HG03280 (cell line): ENCODE results near the gene SLC25A29.

ENCODE experiments used
- ATAC-seq: cut with Tn5 transposase; IDR thresholded peaks from one replicate; pipeline ENCODE4 v1.9.1; 2021; ENCODE audit warnings: mild to moderate bottlenecking, moderate library complexity; ENCODE audit not compliant: unreplicated experiment

Gene SLC25A29

GRCh38 chr14:100282766-100283419 is 23.4 kb downstream of the SLC25A29 start:
- no peak for ATAC-seq

DNA sequence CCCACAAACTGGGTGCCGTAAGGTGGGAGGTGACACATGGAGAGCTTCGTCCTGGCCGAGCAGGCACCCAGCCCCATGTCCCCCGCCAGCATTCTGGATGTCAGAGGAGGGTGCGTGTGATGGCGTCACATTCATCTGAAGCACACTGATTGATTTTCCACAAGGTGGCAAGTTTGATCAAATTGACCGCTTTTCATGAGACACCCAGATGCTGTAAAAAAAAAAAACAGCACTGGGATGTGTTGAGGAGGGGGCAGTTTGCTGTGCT is 24.2 kb downstream of the SLC25A29 start:
- ATAC-seq: no peak

GRCh38 chr14:100281286-100282082 is 24.8 kb downstream of the SLC25A29 start:
- no peak for ATAC-seq

- ATAC-seq: no peak
Measured at GRCh38 chr14:100279563-100279962, 26.7 kb downstream of the SLC25A29 start.

DNA sequence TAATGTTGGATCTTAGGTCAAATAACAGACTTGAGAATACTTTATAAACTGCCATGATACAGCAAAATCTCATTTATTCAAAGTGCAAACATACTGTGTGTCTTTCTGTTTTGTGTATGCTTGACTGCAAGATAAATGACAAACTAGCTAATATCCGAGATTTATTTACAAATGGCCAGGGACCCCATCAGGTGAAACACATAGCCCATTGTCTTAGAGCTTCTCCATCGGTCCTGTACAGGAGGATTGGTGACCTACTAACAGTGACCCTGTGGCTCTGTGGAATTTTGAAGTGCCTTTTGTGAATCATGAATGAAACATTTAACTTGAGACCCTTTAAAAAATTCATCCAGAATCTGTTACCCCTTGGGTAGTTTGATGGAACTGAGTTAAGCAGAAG is 27.1 kb downstream of the SLC25A29 start:
- no peak for ATAC-seq

- no peak for ATAC-seq
Measured at GRCh38 chr14:100278702-100279101, 27.5 kb downstream of the SLC25A29 start.

DNA sequence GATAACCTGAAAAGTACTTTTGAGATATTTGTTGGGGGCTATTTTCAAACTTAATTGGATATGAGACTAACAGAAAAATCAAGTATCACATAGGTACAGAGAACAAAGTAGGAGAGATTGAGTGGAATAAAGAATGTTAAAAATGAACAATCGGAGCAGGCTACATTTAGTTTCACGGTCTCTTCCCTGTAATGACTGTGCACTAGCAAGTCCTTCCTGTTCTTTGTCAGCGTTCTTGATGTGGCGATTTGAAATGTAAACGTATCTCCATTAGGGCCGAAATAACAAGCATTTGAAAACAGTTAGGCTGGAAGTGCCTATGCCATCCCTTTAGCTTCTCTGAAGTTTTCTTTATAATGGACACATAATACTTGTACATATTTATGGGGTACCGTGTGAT is 31.0 kb downstream of the SLC25A29 start:
- ATAC-seq: no peak

DNA sequence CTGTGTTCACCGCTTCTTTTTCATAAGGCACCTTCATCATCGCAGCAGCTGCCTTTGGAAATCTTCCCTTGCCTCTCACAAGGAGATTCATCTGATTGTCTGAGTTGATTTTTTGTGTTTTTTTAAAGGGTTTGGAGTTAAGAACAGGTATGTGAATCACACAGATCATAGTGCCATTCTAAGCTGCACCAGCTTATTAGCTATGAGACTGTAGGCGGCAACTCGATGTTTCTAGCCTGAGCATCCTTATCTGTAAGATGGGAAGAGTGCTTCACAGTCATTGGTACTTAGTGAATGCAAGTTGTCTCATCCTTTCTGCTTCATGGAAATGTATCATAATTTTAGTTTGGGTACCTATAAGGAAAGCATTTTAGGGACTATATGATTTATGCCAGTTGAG is 32.0 kb downstream of the SLC25A29 start:
- ATAC-seq: no peak

DNA sequence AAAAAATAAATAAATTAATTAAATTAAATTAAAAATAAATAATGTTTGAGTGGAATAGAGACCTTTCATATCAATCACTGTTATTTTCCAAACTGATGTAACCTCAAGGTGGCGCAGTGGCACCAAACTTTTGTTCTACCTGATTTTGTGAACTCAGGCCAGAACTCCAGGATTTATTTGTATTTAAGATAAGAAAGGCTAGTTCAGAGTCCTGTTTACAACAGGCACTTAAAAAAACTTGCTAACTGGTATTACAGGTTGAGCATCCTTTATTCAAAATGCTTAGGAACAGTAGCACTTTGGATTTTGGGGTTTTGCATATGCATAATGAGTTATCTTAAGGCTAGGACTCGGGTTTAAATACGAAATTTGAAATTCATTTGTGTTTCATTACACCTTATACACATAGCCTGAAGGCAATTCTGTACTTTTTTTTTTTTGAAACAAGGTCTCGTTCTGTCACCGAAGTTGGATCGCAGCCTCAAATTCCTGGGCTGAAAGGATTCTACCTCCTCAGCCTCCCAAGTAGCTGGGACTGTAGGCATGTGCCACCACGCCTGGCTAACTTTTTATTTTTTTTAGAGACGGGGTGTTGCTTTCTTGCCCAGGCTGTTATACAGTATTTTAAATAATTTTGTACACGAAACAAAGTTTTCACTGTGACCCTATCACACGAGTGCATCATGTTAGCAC is 34.9 kb downstream of the SLC25A29 start:
- ATAC-seq: no peak

GRCh38 chr14:100268591-100269207 is 37.5 kb downstream of the SLC25A29 start:
- no peak for ATAC-seq

DNA sequence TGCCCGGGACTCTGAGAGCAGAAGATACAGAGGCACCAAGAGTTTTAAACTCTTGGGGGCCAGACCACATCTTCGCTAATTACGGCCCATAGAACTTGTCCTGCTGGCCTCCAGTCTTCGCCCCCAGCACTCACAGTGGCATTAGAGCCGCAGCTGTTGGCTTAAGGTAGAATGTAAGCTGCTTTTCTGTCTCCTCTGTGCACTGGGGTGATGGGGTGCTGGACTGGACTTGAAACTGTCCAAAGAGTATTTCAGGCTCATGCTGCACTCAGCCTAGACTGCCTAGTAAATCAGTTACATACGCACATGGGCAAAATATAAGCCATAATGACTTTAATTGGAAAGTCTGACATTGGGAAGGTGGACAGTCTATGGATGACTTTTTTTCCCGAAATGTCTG is 38.3 kb downstream of the SLC25A29 start:
- ATAC-seq: no peak

GRCh38 chr14:100263141-100263540 is 43.1 kb downstream of the SLC25A29 start:
- ATAC-seq: no peak

DNA sequence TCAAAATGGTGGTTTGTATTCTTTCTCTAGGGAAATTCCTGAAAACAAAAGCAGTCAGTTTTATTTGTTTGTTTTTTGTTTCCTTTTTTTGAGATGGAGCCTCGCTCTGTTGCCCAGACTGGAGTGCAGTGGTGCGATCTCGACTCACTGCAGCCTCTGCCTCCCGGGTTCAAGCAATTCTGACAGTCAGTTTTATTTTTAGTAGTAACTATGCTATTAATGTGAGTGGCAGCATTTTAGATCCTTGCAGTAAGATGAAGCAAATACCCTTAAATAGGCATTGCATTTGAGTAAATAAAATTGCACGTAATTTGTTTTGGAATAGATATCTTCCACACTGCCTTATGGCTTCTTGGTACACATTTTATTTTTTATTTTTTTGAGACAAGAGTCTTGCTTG is 43.7 kb downstream of the SLC25A29 start:
- ATAC-seq: no peak

DNA sequence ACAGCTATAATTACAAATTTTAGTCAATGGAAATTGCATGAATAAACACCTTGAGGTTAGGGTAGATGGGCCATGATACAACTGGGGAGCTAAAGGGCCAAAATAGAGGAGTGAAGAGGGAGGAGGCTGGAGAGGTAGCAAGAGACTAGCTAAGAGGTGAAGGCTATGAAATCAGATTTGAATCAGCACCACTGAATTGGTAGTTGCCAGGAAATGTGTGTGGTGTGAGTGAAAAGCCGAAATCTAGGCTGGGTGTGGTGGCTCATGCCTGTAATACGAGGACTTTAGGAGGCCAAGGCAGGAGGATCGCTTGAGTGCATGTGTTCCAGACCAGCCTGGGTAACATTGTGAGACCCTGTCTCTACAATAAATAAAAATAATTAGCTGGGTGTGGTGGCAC is 44.6 kb downstream of the SLC25A29 start:
- no peak for ATAC-seq

- ATAC-seq: peak; percentile 48
Measured at GRCh38 chr14:100256339-100256895, 49.8 kb downstream of the SLC25A29 start.

DNA sequence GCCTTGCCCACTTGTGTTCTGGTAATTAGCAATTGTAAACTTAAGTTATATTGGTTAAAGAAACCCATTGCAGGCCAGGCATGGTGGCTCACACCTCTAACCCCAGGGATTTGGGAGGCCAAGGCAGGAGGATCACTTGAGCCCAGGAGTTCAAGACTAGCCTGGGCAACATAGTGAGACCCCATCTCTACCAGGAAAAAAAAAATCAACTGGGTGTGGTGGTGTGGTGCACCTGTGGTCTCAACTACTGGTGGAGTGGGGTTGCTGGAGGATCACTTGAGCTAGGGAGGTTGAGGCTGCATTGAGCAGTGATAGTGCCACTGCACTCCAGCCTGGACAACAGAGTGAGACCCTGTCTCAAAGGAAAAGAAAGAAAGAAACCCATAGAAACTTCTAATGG is 53.6 kb downstream of the SLC25A29 start:
- ATAC-seq: no peak

DNA sequence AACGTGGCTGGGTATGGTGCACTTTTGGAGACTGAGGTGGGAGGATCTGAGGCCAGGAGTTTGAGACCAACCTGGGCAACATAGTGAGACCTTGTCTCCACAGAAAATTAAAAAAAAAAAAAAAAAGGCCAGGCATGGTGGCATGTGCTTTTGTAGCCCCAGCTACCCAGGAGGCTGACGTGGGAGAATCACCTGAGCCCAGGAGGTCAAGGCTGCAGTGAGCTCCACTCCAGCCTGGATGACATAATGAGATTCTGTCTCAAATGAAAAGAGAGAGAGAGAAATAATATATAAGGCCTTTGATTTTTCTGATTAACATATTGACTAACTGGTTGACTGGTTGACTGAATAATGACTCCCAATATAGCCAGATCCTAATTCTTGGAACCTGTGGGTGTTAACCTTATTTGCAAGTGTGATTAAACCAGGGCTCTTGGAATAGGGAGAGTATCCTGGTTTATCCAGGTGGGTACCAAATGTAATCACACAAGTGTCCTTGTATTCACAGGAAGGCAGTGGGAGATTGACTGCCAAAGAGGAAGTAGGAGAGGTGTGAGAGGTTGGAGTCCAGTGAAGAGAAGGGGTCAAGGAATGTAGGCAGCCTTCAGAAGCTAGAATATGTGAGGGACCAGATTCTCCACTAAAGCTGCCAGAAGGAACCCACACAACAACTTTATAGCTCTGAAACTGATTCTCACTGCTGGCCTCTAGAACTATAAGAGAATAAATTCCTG is 55.3 kb downstream of the SLC25A29 start:
- ATAC-seq: no peak

- no peak for ATAC-seq
Measured at GRCh38 chr14:100246809-100247428, 59.3 kb downstream of the SLC25A29 start.

GRCh38 chr14:100243020-100243419 is 63.2 kb downstream of the SLC25A29 start:
- no peak for ATAC-seq

DNA sequence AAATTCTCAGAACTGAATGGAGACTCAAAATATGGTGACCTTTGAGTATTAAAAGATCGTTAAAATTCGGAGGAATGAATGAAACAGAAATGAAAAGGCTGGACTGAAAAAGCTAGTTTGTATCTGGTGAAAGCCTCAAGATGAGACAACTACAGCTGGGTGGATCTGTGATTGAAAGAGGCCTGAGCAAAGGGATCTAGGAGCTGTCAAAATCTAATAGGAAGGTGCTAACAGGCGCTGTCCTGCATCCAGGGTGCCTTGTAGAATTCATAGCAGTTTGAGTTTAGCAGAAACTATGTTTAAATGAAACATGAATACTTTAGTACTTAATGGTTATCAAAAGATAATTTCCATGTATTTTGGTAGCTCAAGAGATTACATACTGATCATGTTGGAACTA is 65.0 kb downstream of the SLC25A29 start:
- ATAC-seq: no peak
